Fibroblast of mammary gland (primary cell): ENCODE data around the gene GFM2.
A peak's percentile ranks its signal among the peaks of the same experiment; 100 is the strongest.
"Not testable (repeated sequence)": the region's sequence is repeated elsewhere in the genome, so short reads cannot be mapped to it uniquely, and the experiment has no call there.

Source experiments
- DNase-seq: peaks from one replicate; pipeline ENCODE4 v3.0.0-alpha.2; 2010; ENCODE audit warnings: low read depth
- H3K4me3 ChIP-seq: 2 replicates; pipeline ENCODE4 v1.5.1; 2011; ENCODE audit warnings: low read depth, mild to moderate bottlenecking, low read length, moderate library complexity; ENCODE audit not compliant: control insufficient read depth
- TF ChIP-seq, protein P1 (sequence below): conservative IDR thresholded peaks from 2 replicates; pipeline ENCODE4 v1.5.1; 2011; ENCODE audit warnings: low read depth, low read length, inconsistent platforms; ENCODE audit not compliant: control insufficient read depth, insufficient read depth

GFM2 gene

DNA sequence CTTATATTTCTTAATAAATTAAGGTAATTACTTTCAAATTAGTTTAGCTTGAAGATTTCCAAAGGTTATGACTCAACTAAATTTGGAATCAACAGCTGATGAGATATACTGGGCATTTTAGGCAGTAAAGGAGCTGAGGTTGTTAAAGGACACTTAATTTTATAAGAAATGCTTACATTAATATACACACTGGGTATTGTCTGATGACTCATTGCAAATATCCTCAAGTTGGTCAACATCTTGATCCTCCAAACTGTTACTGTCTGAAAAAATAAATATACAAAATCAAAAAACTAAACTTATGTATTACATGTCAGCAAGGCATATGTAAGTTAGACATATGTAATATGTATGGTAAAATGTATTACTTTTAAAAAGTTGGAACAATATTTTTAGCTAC lies 3.4 kb downstream of the GFM2 start:
- TF ChIP-seq, protein P1, sequence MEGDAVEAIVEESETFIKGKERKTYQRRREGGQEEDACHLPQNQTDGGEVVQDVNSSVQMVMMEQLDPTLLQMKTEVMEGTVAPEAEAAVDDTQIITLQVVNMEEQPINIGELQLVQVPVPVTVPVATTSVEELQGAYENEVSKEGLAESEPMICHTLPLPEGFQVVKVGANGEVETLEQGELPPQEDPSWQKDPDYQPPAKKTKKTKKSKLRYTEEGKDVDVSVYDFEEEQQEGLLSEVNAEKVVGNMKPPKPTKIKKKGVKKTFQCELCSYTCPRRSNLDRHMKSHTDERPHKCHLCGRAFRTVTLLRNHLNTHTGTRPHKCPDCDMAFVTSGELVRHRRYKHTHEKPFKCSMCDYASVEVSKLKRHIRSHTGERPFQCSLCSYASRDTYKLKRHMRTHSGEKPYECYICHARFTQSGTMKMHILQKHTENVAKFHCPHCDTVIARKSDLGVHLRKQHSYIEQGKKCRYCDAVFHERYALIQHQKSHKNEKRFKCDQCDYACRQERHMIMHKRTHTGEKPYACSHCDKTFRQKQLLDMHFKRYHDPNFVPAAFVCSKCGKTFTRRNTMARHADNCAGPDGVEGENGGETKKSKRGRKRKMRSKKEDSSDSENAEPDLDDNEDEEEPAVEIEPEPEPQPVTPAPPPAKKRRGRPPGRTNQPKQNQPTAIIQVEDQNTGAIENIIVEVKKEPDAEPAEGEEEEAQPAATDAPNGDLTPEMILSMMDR: no peak
- peak; percentile 16 for DNase-seq
- H3K4me3 ChIP-seq: no peak overlapping the region

GRCh38 chr5:74762599-74762998 lies 4.3 kb downstream of the GFM2 start:
- H3K4me3 ChIP-seq: no peak overlapping the region
- TF ChIP-seq, protein P1: no peak
- peak; percentile 70 for DNase-seq

DNA sequence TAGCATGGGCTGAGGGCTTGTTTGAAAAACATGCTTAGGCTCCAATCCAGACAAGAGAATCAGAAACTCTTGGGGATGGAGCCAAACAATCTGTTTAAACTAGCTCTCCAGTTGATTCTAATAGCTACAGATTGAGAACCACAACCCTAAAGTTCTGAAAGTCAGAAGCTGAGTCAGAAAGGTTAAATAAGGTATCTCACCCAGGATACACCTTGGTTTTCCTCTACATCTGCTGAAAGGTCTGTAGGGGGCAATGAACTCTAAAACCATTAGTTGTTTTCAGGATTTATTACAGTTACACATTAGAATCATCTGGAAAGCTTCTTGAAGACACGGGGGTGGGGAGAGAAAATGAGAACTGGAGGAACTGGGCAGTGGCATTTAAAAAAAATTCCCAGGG lies 5.7 kb downstream of the GFM2 start:
- TF ChIP-seq, protein P1: no peak
- DNase-seq: no peak
- H3K4me3 ChIP-seq: no peak overlapping the region

DNA sequence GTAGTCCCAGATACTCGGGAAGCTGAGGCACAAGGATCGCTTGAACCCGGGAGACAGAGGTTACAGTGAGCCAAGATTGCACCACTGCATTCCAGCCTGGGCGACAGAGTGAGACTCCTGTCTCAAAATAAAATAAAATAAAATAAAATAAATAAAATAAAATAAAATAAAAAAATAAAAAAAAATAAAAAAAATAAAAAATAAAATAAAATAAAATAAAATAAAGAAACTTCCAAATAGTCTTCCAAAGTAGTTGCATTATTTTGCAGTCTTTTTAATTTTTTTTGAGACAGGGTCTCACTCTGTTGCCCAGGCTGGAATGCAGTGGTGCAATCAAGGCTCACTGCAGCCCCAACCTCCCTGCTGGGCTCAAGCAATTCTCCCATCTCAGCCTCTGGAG lies 18.2 kb downstream of the GFM2 start:
- DNase-seq, H3K4me3 ChIP-seq: not testable (repeated sequence)

DNA sequence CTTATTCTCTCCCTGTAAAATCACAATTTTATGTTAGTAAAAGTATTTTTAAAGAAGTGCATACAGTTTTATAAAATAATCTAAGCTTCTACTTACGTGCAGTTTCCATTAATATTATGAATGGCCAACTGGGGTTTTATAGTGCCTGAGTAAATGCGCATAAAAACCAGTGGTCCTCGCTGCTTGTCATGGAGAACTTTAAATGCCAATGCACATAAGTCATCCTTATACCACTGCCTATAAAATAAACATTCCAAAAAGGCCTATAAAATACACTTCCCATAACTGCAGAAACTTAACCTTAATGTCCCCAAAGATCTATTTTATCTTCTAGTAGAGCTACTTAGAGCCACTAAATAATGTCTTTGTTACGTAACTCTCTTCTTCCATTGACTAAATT lies 28.5 kb downstream of the GFM2 start:
- no peak for DNase-seq
- H3K4me3 ChIP-seq: no peak overlapping the region
- TF ChIP-seq, protein P1: no peak

- TF ChIP-seq, protein P1: no peak
- no peak for DNase-seq
- no peak overlapping the region for H3K4me3 ChIP-seq
These were observed 30.2 kb downstream of the GFM2 start for GRCh38 chr5:74736759-74737158.

DNA sequence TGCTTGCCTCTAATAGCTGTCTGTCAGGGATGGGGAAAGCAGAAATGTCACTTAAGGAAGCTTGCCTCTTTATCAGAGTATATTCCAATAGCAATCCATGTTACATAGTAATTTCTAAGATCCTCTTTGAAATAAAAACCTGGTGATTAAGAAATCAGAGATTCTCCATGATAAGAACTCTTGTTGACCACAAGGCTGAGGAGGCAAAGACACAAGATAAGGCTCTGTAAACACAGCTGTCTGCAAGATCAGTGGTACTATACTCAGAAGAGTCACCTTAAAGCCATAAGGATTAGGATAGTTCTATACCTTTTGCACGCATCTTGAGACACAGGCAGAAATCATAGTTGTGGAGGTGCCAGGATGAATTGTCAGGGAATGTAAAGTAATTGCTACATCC lies 41.6 kb downstream of the GFM2 start:
- TF ChIP-seq, protein P1: no peak
- DNase-seq: no peak
- H3K4me3 ChIP-seq: no peak overlapping the region

- TF ChIP-seq, protein P1: no peak
- DNase-seq: no peak
- no peak overlapping the region for H3K4me3 ChIP-seq
These were observed 44.6 kb downstream of the GFM2 start for GRCh38 chr5:74722271-74722670.
